ENCODE results near the gene CCDC50.

DNA sequence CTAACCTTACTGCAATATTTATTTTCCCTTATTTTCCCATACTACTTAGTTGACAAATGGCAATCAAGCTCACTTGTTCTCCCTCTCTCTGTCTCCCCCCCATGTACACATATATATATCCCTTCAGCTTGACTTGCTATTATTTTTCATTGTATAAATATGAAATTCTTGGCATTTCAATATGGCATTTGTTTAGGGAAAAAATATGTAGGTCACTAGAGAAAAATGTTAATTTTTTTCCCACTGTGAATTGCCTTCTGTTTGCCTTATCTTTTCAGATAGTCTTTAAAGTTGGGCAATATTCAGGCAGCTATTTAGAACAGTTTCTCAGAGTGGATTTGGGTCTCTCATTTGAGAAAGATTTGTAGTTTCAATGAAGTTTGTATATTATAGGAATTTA, 64.0 kb downstream of the CCDC50 start:
- TF ChIP-seq JUN (IDR thresholded peaks at IDR 0.05; ENCODE audit: borderline replicate concordance, insufficient read depth, insufficient read length, low read depth) (no peak), EZH2 (IDR thresholded peaks at IDR 0.05; ENCODE audit: borderline replicate concordance, low read depth, low read length, severe bottlenecking) (no peak), POLR2A (IDR thresholded peaks at IDR 0.05; ENCODE audit: low read depth, low read length) (no peak), FOS (IDR thresholded peaks at IDR 0.05; ENCODE audit: borderline replicate concordance, insufficient read depth, low read length) (no peak)
- TF ChIP-seq, protein P1, sequence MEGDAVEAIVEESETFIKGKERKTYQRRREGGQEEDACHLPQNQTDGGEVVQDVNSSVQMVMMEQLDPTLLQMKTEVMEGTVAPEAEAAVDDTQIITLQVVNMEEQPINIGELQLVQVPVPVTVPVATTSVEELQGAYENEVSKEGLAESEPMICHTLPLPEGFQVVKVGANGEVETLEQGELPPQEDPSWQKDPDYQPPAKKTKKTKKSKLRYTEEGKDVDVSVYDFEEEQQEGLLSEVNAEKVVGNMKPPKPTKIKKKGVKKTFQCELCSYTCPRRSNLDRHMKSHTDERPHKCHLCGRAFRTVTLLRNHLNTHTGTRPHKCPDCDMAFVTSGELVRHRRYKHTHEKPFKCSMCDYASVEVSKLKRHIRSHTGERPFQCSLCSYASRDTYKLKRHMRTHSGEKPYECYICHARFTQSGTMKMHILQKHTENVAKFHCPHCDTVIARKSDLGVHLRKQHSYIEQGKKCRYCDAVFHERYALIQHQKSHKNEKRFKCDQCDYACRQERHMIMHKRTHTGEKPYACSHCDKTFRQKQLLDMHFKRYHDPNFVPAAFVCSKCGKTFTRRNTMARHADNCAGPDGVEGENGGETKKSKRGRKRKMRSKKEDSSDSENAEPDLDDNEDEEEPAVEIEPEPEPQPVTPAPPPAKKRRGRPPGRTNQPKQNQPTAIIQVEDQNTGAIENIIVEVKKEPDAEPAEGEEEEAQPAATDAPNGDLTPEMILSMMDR (IDR thresholded peaks at IDR 0.05; ENCODE audit: extremely low read depth in 1 of 2, insufficient read depth in 1 of 2, low read depth in 1 of 2, low read length in 2 of 2), result no peak

All from endothelial cell of umbilical vein (primary cell).